Transverse colon (tissue), 3 donors: ENCODE data around the gene LRRIQ3.

Experiments used
- CTCF ChIP-seq, 5 experiments: fragments of 200-600 bp in 3 of 5; fragments of 450-650 bp in 2 of 5; sonication (generic) in 3 of 5; IDR thresholded peaks; 1 replicate in 2 of 5; 2 replicates in 3 of 5; pipeline ENCODE4 v1.5.1; 2016 to 2017; ENCODE audit warnings: antibody characterized with exemption in 5 of 5, inconsistent platforms in 3 of 5, mild to moderate bottlenecking in 2 of 5, moderate library complexity in 1 of 5
- EP300 ChIP-seq: sonication (generic); formaldehyde crosslinking; IDR thresholded peaks from one replicate; pipeline ENCODE4 v1.6.1; 2017; ENCODE audit warnings: antibody characterized with exemption, low read depth
- POLR2A ChIP-seq: fragments of 450-650 bp; IDR thresholded peaks from one replicate; pipeline ENCODE4 v1.6.1; 2016; ENCODE audit warnings: antibody characterized with exemption, mild to moderate bottlenecking, moderate library complexity

- no peak for TF ChIP-seq POLR2A
- TF ChIP-seq EP300: no peak
- no peak for TF ChIP-seq CTCF (IDR thresholded peaks at IDR 0.05)
Measured at GRCh38 chr1:74162333-74162732, 35.6 kb downstream of the LRRIQ3 start.
